22Rv1 (cell line): ENCODE data around the gene SMAD1.

Experiments
- H3K27ac ChIP-seq: fragments of 450-650 bp; 2 replicates; pipeline ENCODE4 v1.5.1; 2017
- ZFX ChIP-seq: fragments of 450-650 bp; IDR thresholded peaks from 2 replicates; pipeline ENCODE4 v1.6.1; 2017; ENCODE audit warnings: antibody characterized with exemption, borderline replicate concordance
- TF ChIP-seq, protein P1 (sequence below): fragments of 450-650 bp; IDR thresholded peaks from 2 replicates; pipeline ENCODE4 v1.5.1; 2017; ENCODE audit warnings: mild to moderate bottlenecking

The SMAD1 gene

DNA sequence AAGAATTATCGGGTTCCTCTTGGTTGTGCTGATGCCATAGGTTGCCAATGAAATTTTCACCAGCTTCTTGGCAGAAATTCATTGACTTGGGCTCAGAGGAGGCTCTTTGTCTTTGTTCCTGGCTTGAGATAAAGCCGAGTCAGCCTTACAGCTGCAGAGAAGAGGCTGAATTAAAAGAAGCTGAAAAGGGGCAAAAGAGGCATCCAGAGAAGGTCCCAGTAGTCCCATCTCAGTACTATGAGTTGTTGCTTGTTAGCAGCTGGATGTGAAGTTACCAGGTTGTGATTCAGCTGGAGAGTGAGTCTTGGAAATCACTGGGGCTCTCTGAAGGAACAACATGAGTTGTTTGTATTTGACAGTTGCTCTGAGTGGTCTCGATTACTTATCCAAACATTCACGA is 59.7 kb downstream of the SMAD1 start:
- TF ChIP-seq, protein P1, sequence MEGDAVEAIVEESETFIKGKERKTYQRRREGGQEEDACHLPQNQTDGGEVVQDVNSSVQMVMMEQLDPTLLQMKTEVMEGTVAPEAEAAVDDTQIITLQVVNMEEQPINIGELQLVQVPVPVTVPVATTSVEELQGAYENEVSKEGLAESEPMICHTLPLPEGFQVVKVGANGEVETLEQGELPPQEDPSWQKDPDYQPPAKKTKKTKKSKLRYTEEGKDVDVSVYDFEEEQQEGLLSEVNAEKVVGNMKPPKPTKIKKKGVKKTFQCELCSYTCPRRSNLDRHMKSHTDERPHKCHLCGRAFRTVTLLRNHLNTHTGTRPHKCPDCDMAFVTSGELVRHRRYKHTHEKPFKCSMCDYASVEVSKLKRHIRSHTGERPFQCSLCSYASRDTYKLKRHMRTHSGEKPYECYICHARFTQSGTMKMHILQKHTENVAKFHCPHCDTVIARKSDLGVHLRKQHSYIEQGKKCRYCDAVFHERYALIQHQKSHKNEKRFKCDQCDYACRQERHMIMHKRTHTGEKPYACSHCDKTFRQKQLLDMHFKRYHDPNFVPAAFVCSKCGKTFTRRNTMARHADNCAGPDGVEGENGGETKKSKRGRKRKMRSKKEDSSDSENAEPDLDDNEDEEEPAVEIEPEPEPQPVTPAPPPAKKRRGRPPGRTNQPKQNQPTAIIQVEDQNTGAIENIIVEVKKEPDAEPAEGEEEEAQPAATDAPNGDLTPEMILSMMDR, result no peak
- no peak for TF ChIP-seq ZFX
- H3K27ac ChIP-seq, result no peak overlapping the region

GRCh38 chr4:145545031-145545430 is 63.4 kb downstream of the SMAD1 start:
- H3K27ac ChIP-seq, result no peak overlapping the region
- TF ChIP-seq, protein P1, result no peak
- no peak for TF ChIP-seq ZFX

DNA sequence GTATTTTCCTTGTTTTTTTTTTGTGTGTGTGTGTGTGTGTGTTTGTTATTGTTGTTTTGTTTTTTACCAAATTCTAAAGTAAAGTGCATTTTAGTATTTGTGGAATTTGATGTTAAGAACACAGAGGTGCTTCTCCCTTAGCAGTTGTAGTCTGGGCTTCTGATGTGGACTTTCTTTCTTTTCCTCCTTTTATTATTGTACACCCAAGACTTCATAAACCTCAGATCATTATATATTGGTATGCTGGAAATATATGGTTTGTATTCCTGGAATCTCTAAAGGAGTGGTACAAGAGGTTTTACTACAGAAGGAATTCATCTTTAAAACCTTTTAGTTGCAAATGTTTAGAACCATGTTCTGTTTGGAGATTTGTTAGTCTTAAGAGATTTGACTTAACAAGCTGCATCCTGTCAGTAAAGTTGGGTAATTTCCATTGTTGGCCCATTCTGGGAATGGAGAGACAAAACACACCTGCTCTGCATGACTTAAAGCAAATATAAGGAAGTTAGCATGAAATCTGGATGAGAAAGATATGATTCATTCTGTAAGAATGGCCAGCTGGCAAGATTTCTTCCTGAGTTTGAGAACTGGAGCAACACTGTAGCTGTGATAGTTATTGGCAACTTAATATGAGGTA is 64.0 kb downstream of the SMAD1 start:
- peak overlapping the region; percentile 1; the same call in 1 of the 2 replicates for H3K27ac ChIP-seq
- TF ChIP-seq ZFX, result no peak
- TF ChIP-seq, protein P1, result no peak

- H3K27ac ChIP-seq, result no peak overlapping the region; the same call in 1 of the 2 replicates
- no peak for TF ChIP-seq ZFX
- TF ChIP-seq, protein P1, result no peak
Observed at GRCh38 chr4:145546175-145546915, 64.7 kb downstream of the SMAD1 start.

DNA sequence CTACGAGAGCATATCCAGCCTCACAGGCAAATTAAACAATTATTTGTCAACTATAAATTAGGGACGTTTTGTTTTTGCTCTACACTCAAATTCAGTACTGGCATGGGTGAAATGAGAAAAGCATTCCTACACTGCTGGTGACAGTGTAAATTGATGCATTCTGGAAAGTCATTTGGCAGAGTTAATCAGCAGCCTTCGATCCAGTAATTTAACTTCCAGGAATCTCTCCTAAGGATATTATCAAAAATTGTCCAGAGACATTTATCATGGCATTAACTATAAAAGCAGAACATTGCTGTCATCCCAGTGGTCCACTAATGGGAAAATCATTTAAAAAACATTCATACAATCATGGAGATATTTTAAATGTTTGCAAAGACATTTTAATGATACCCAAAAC is 70.0 kb downstream of the SMAD1 start:
- no peak overlapping the region for H3K27ac ChIP-seq
- TF ChIP-seq ZFX, result no peak
- TF ChIP-seq, protein P1, result no peak

DNA sequence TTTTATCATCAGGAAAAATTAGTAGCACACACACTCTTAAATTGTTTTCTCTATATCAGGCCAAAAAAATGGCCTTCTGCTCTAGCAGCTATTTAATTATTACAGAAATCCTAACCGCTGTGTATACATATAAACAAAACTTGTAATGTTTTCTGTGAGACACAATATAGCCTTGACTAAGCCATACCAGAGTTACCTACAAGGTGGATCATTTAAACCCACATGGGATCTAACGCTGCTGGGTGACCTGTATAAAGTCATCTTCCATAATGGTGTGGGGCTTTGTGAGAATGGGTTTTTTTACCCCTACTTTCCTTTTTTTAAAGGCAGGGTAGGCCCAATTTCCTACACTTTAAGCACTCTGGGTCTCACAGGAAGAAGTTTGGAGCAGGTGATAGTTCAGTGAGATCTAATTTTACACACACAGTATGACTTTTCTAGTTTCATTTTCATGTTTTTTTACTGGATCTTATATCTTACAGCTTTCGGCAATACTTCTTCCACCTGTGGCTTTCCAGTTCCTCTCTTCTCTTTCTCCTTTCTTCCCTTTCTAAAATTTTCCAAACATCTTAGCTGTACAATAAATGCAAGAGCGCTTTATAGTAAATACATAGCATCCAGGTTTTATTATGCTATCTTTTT is 70.6 kb downstream of the SMAD1 start:
- TF ChIP-seq, protein P1, result no peak
- no peak for TF ChIP-seq ZFX
- no peak overlapping the region for H3K27ac ChIP-seq

GRCh38 chr4:145553375-145553774 is 71.7 kb downstream of the SMAD1 start:
- TF ChIP-seq, protein P1, result no peak
- no peak for TF ChIP-seq ZFX

More at GRCh38 chr4:145553375-145553774, 71.7 kb downstream of the SMAD1 start:
- no peak overlapping the region for H3K27ac ChIP-seq
